K562 (cell line): ENCODE measurements around the gene CACNG6. TPM values are rescaled to one million over a fixed set of nuclear protein-coding genes. Genes with fewer than 3 reads are reported as not detected.

Experiments used
- ATAC-seq: fragments of 200-7000 bp; cut with Tn5 transposase; 3 replicates; pipeline ENCODE4 v1.9.1; 2020; ENCODE audit warnings: moderate library complexity
- BruUV-seq: library from RNA; stranded (reverse); fragments of 400-500 nt; replicated peaks from 2 replicates; lab custom pipeline; 2021; lab: Mats Ljungman, UMichigan
- CTCF ChIA-PET: fragments of 300-600 bp; formaldehyde crosslinking; extraction: SDS; loops from one replicate; lab custom pipeline; 2021; ENCODE audit warnings: low intra/inter-chr PET ratio; lab: Yijun Ruan, JAX
- POLR2A ChIA-PET: fragments of 300-600, 350-650 bp; sonication (Branson Sonifier 250); formaldehyde crosslinking; extraction: SDS; loops from one replicate; lab custom pipeline; 2021; ENCODE audit warnings: antibody characterized with exemption, inconsistent platforms; lab: Yijun Ruan, JAX
- DNase-seq, 4 experiments: peaks; one replicate each; pipeline versions ENCODE4 v3.0.0 to v3.0.0-alpha.2; 2011 to 2018; ENCODE audit warnings: low spot score in 3 of 4, mixed read lengths in 3 of 4; ENCODE audit errors: extremely low read depth in 1 of 4
- FAIRE-seq: peaks from 2 replicates; lab custom pipeline; 2011; peaks lifted over from hg19 to GRCh38; lab: Jason Lieb, UNC
- H2AFZ ChIP-seq: 2 replicates; pipeline ENCODE4 v1.6.0; 2011; ENCODE audit warnings: low read depth, low read length, control low read depth, inconsistent platforms
- H3K27ac ChIP-seq: fragments of 200-600 bp; 3 replicates; pipeline ENCODE4 v1.8.0; 2011; ENCODE audit warnings: low read depth, mild to moderate bottlenecking, control low read depth, inconsistent platforms, low read length, moderate library complexity, mixed read lengths; ENCODE audit errors: extremely low read depth
- H3K27me3 ChIP-seq, 2 experiments: fragments of 300-600 bp in 1 of 2; 2 replicates in 1 of 2; 3 replicates in 1 of 2; pipeline versions ENCODE4 v1.6.0 to v1.8.0; 2011; ENCODE audit warnings: inconsistent platforms in 2 of 2, low read length in 2 of 2, mild to moderate bottlenecking in 1 of 2, mixed read lengths in 1 of 2, moderate library complexity in 1 of 2; ENCODE audit not compliant: control insufficient read depth in 2 of 2, insufficient read depth in 2 of 2
- H3K36me3 ChIP-seq: fragments of 300-600 bp; 3 replicates; pipeline ENCODE4 v1.8.0; 2011; ENCODE audit warnings: mild to moderate bottlenecking, low read length, inconsistent platforms; ENCODE audit not compliant: control insufficient read depth, insufficient read depth
- H3K4me1 ChIP-seq, 2 experiments: fragments of 200-600 bp in 1 of 2; replicated peaks in 1 of 2; 2 replicates in 1 of 2; 3 replicates in 1 of 2; pipeline versions ENCODE4 v1.5.1 to v1.8.0; 2011; ENCODE audit warnings: inconsistent platforms in 2 of 2, low read length in 2 of 2, mild to moderate bottlenecking in 1 of 2, mixed read lengths in 1 of 2, moderate library complexity in 1 of 2; ENCODE audit not compliant: control insufficient read depth in 2 of 2, insufficient read depth in 2 of 2
- H3K4me2 ChIP-seq: 2 replicates; pipeline ENCODE4 v1.6.1; 2011; ENCODE audit warnings: low read length, control low read depth, inconsistent platforms, mixed read lengths; ENCODE audit not compliant: insufficient read depth
- H3K4me3 ChIP-seq: fragments of 200-600 bp; sonication (generic), shearing (Covaris generic); 2 replicates; pipeline ENCODE4 v1.5.1; 2016; ENCODE audit warnings: control low read depth, inconsistent platforms
- H3K79me2 ChIP-seq: fragments of 200-600 bp; 3 replicates; pipeline ENCODE4 v1.8.0; 2011; ENCODE audit warnings: low read length, inconsistent platforms; ENCODE audit not compliant: control insufficient read depth, insufficient read depth
- H3K9ac ChIP-seq, 2 experiments: 2 replicates each; pipeline versions ENCODE4 v1.6.0 to v1.6.1; 2011; ENCODE audit warnings: low read depth in 2 of 2, low read length in 2 of 2, control low read depth in 1 of 2, inconsistent platforms in 1 of 2, mild to moderate bottlenecking in 1 of 2, mixed read lengths in 1 of 2; ENCODE audit not compliant: insufficient read depth in 1 of 2
- H3K9me1 ChIP-seq: one replicate; pipeline ENCODE4 v1.6.0; 2011; ENCODE audit warnings: inconsistent platforms, mild to moderate bottlenecking, low read length, moderate library complexity; ENCODE audit not compliant: control insufficient read depth, insufficient read depth
- H3K9me3 ChIP-seq: replicated peaks from 2 replicates; pipeline ENCODE4 v1.5.1; 2011; ENCODE audit warnings: low read depth, low read length, inconsistent platforms; ENCODE audit not compliant: control insufficient read depth, insufficient read depth
- H4K20me1 ChIP-seq: replicated peaks from 2 replicates; pipeline ENCODE4 v1.6.1; 2011; ENCODE audit warnings: low read length, inconsistent platforms, mixed read lengths; ENCODE audit not compliant: control insufficient read depth, insufficient read depth
- CBX2 ChIP-seq: fragments of 200-600 bp; sonication (generic); IDR thresholded peaks from one replicate; pipeline ENCODE4 v1.6.1; 2012; ENCODE audit warnings: mild to moderate bottlenecking, low read length, inconsistent platforms; ENCODE audit not compliant: insufficient read depth, poor library complexity, severe bottlenecking
- CGGBP1 ChIP-seq: fragments of 250-450 bp; sonication (Bioruptor Pico); IDR thresholded peaks from 2 replicates; pipeline ENCODE4 v1.9.0; 2021; ENCODE audit warnings: mild to moderate bottlenecking
- ELK3 ChIP-seq: fragments of 450-650 bp; formaldehyde crosslinking; IDR thresholded peaks from 2 replicates; pipeline ENCODE4 v1.4.0; 2020; ENCODE audit warnings: mild to moderate bottlenecking
- FOXK2 ChIP-seq, 2 experiments: fragments of 450-650 bp; IDR thresholded peaks in 1 of 2; conservative IDR thresholded peaks in 1 of 2; 2 replicates each; pipeline ENCODE4 v1.6.1; 2016; ENCODE audit warnings: low read depth in 2 of 2, mild to moderate bottlenecking in 1 of 2
- HES1 ChIP-seq: fragments of 450-650 bp; IDR thresholded peaks from 2 replicates; pipeline ENCODE4 v1.6.1; 2016; ENCODE audit warnings: low read depth, mild to moderate bottlenecking, moderate library complexity
- HNRNPL ChIP-seq: fragments of 200-400 bp; formaldehyde crosslinking; IDR thresholded peaks from 2 replicates; pipeline ENCODE4 v1.6.1; 2017; ENCODE audit warnings: low read depth, mild to moderate bottlenecking, low read length
- KHSRP ChIP-seq: fragments of 450-650 bp; IDR thresholded peaks from 2 replicates; pipeline ENCODE4 v1.6.1; 2017
- NRF1 ChIP-seq, 2 experiments: fragments of 450-650 bp; IDR thresholded peaks in 1 of 2; conservative IDR thresholded peaks in 1 of 2; 2 replicates each; pipeline ENCODE4 v1.6.1; 2014; ENCODE audit warnings: mild to moderate bottlenecking in 2 of 2
- PCBP2 ChIP-seq: fragments of 200-400 bp; formaldehyde crosslinking; IDR thresholded peaks from 2 replicates; pipeline ENCODE4 v1.6.1; 2018; ENCODE audit warnings: low read length, low read depth, mild to moderate bottlenecking, moderate library complexity; ENCODE audit not compliant: poor library complexity, severe bottlenecking
- SIN3A ChIP-seq, 2 experiments: fragments of 150-350 bp in 1 of 2; IDR thresholded peaks; 2 replicates each; pipeline ENCODE4 v1.6.1; 2011 to 2016; ENCODE audit warnings: borderline replicate concordance in 2 of 2, low read depth in 2 of 2, low read length in 2 of 2, mild to moderate bottlenecking in 2 of 2, moderate library complexity in 2 of 2; ENCODE audit not compliant: control insufficient read depth in 1 of 2
- SRSF9 ChIP-seq: fragments of 200-400 bp; formaldehyde crosslinking; IDR thresholded peaks from 2 replicates; pipeline ENCODE4 v1.6.1; 2017; ENCODE audit warnings: low read depth, low read length, borderline replicate concordance
- TEAD2 ChIP-seq: fragments of 450-650 bp; IDR thresholded peaks from 2 replicates; pipeline ENCODE4 v1.6.1; 2016; ENCODE audit warnings: missing genetic modification characterization, control low read depth, missing compliant biosample characterization
- ZNF584 ChIP-seq: fragments of 200-800 bp; sonication (Bioruptor generic); IDR thresholded peaks from 2 replicates; pipeline ENCODE4 v1.6.1; 2016; ENCODE audit warnings: low read depth, mild to moderate bottlenecking, missing genetic modification characterization, missing compliant biosample characterization
- whole genome bisulfite sequencing: fragments of 100-300 bp; shearing (Covaris generic); methylation state at CpG from one replicate; pipeline ENCODE4 v1.1.6; 2016; ENCODE audit warnings: low coverage, mixed read lengths; ENCODE audit not compliant: insufficient coverage; ENCODE audit errors: missing lambda C conversion rate; 5-methylcytosine and 5-hydroxymethylcytosine counted together
- in situ Hi-C: fragments of 300-500 bp; cut with MboI; formaldehyde crosslinking; loops from 4 replicates; pipeline ENCODE4 v1.15.0; 2018; ENCODE audit warnings: inconsistent platforms, mixed read lengths
- intact Hi-C: fragments of 100-400 bp; cut with micrococcal nuclease; formaldehyde crosslinking; loops from 2 replicates; pipeline ENCODE4 v1.14.2; 2022
- polyA plus RNA-seq, 8 experiments: library from polyadenylated mRNA; depleted of rRNA in 4 of 8; stranded (reverse) in 5 of 8; unstranded in 3 of 8; fragments of >200 nt; fragmentation: Nextera tagmentation in 2 of 8; fragmentation: Illumina TruSeq in 1 of 8; extraction: Ambion mirVana in 2 of 8; extraction: Trizol in 1 of 8; gene quantifications; 2 replicates each; pipeline versions ENCODE4 v1.2.1 to v1.2.3, GENCODE V29; 2011 to 2014; ENCODE audit warnings: inconsistent platforms in 1 of 8, missing spikeins in 1 of 8
- total RNA-seq, 7 experiments: library from RNA; depleted of rRNA in 6 of 7; stranded (reverse); fragments of >200 nt in 6 of 7; fragmentation: Illumina TruSeq in 2 of 7; extraction: Trizol in 2 of 7; gene quantifications; 2 replicates each; pipeline versions ENCODE4 v1.2.1 to v1.2.3, GENCODE V29; 2011 to 2021; ENCODE audit warnings: low replicate concordance in 1 of 7

The CACNG6 gene
- total and polyA plus RNA-seq, 9 of the 15 experiments (the other 6 are each of a cell fraction or from before 2014, with no cell fraction given), result not detected

GRCh38 chr19:53966931-53967330, 24.5 kb upstream of the CACNG6 start:
- H3K36me3 ChIP-seq, result no peaks in the 10 kb centered on the region
- no TSS peak for BruUV-seq
- ChIA-PET POLR2A (interaction anchor here (0.6 to 0.7 kb wide), 3 partner anchors 238 to 1279 kb away, joined by 3 to 5 read pairs (median 3); no protein-coding TSS in a partner anchor), CTCF (no interaction called here)
- H3K79me2 ChIP-seq, result no peaks in the 10 kb centered on the region
- no peaks in the 10 kb centered on the region; a peak in 1 of 5 replicates for H3K4me1 ChIP-seq
- FAIRE-seq (no peak), ATAC-seq (no peak), DNase-seq (no peak)
- no peak overlapping the region for H3K4me2 ChIP-seq
- no peak overlapping the region for H2AFZ ChIP-seq
- 2% methylated on average over 7 of the region's 7 CpGs for WGBS
- no peak for TF ChIP-seq HNRNPL
- no peak for TF ChIP-seq ELK3 (CRISPR knock-in tag)
- no peak for TF ChIP-seq SIN3A (IDR thresholded peaks at IDR 0.05; ENCODE audit: borderline replicate concordance in 2 of 2, control insufficient read depth in 1 of 2, low read depth in 2 of 2, low read length in 2 of 2)
- TF ChIP-seq PCBP2, result no peak
- TF ChIP-seq FOXK2 (conservative IDR thresholded peaks at IDR 0.05 in 1 of 2, IDR thresholded peaks at IDR 0.05 in 1 of 2; ENCODE audit: low read depth in 2 of 2), result no peak
- no peak for TF ChIP-seq ZNF584
- TF ChIP-seq CBX2, result no peak
- no peak for TF ChIP-seq SRSF9
- no peak for TF ChIP-seq KHSRP
- TF ChIP-seq TEAD2, result no peak
- TF ChIP-seq HES1, result no peak
- no peak for TF ChIP-seq CGGBP1
- no peak for TF ChIP-seq NRF1 (conservative IDR thresholded peaks at IDR 0.05 in 1 of 2, IDR thresholded peaks at IDR 0.05 in 1 of 2)
- H3K9me1 ChIP-seq, result no peaks in the 10 kb centered on the region
- no peak overlapping the region for H3K27ac ChIP-seq
- no peak overlapping the region for H3K9ac ChIP-seq
- no peak overlapping the region for H3K4me3 ChIP-seq
- H4K20me1 ChIP-seq, result no peaks in the 10 kb centered on the region
- intact Hi-C loops (no loop called here), in situ Hi-C loops (no loop called here)
- peaks cover 28 to 51% of the 10 kb centered on the region in 2 experiments for H3K27me3 ChIP-seq
- no peaks in the 10 kb centered on the region for H3K9me3 ChIP-seq
